ENCODE data around the gene TMEM147. TPM values are rescaled to one million over a fixed set of nuclear protein-coding genes. Genes with fewer than 3 reads are reported as not detected.

The TMEM147 gene
- total RNA-seq, 4 donors from 2014 or later: 34.6 to 111 (median 50.0) TPM

DNA sequence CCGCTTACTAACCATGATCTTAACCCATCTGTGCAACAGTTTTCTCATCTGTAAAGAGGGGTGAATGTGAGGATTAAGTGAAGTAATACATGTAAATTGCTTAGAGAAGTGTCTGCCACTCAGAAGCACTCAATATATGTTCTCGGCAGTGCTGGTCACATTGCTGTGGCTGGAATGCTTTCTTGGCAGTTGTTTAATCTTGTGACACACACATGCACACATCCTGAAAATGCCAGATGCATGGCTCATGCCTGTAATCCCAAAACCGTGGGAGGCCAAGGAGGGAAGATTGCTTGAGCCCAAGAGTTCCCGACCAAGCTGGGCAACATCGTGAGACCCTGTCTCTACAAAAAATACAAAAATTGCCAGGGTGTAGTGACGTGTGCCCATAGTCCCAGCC is 27.1 kb upstream of the TMEM147 start:
- intact Hi-C loops (cut with DNase I; ENCODE audit: low total_unique reads): no loop called here
- H3K9me3 ChIP-seq: no peaks in the 10 kb centered on the region
- H3K36me3 ChIP-seq: no peaks in the 10 kb centered on the region
- H3K4me1 ChIP-seq: no peaks in the 10 kb centered on the region
- TF ChIP-seq, protein P1, sequence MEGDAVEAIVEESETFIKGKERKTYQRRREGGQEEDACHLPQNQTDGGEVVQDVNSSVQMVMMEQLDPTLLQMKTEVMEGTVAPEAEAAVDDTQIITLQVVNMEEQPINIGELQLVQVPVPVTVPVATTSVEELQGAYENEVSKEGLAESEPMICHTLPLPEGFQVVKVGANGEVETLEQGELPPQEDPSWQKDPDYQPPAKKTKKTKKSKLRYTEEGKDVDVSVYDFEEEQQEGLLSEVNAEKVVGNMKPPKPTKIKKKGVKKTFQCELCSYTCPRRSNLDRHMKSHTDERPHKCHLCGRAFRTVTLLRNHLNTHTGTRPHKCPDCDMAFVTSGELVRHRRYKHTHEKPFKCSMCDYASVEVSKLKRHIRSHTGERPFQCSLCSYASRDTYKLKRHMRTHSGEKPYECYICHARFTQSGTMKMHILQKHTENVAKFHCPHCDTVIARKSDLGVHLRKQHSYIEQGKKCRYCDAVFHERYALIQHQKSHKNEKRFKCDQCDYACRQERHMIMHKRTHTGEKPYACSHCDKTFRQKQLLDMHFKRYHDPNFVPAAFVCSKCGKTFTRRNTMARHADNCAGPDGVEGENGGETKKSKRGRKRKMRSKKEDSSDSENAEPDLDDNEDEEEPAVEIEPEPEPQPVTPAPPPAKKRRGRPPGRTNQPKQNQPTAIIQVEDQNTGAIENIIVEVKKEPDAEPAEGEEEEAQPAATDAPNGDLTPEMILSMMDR (IDR thresholded peaks at IDR 0.05): no peak
- TF ChIP-seq POLR2A (IDR thresholded peaks at IDR 0.05): no peak
- H3K27ac ChIP-seq: no peak overlapping the region
- no peak for DNase-seq
- H3K27me3 ChIP-seq: no peaks in the 10 kb centered on the region
- H3K4me3 ChIP-seq: no peak overlapping the region

DNA sequence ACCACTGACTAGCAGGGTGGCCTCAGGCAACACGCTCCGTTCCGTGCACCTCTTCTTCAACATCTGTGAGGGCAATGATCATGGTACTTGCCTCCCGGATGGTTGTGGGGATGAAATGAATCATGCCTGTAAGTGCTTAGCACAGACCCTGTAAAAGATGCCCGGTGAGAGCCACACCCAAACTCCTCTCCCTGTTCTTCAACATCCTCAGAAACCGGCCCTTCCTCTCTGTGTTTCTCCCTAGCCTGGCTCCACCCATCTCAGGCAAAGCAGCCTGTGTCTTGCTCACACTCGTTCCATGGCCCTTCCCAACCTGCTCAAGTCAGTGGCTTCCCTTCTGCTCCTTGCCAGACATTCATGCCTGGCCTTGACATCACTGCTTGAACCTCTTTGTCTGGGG is 26.1 kb upstream of the TMEM147 start:
- TF ChIP-seq, protein P1 (IDR thresholded peaks at IDR 0.05): no peak
- no peak for TF ChIP-seq POLR2A (IDR thresholded peaks at IDR 0.05)

DNA sequence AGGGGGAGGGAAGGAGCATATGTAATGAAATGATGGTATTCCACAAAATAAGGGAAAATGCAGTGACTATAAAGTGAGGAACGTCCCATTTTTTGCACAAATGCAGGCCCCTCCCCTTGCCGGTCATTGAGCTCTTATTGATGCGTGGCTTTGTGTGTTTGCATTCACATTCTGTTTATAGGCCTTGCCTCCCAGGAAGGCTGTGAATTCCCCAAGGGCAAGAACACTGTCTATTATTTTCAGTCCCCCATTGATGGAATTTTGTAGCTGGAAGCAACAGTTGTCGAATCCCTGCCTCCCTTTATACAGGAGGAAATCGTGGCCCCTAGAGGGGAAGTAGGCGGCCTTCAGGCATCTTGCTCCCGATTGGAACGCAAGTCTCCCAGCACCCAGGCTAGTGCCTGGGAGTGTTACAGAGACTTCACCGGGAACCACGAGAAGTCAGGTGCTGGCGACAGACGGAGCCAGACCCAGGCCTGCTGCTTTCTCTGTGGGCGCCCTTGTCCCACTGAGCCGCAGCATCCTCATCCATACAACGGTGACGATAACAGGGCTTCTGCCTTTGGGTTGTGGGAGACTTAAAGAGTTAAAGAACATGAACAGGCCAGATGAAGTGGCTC is 24.2 kb upstream of the TMEM147 start:
- Histone ChIP-seq H3K9me3 (no peaks in the 10 kb centered on the region), H3K27me3 (no peaks in the 10 kb centered on the region), H3K4me3 (no peak overlapping the region), H3K36me3 (no peaks in the 10 kb centered on the region), H3K4me1 (no peaks in the 10 kb centered on the region), H3K27ac (no peak overlapping the region)
- TF ChIP-seq POLR2A (IDR thresholded peaks at IDR 0.05): no peak
- TF ChIP-seq, protein P1 (IDR thresholded peaks at IDR 0.05): no peak
- intact Hi-C loops (cut with DNase I; ENCODE audit: low total_unique reads): no loop called here
- DNase-seq: no peak

More for the DNA sequence above, 26.1 kb upstream of the TMEM147 start:
- H3K9me3 ChIP-seq: no peaks in the 10 kb centered on the region
- no peaks in the 10 kb centered on the region for H3K27me3 ChIP-seq
- H3K4me3 ChIP-seq: no peak overlapping the region
- no peaks in the 10 kb centered on the region for H3K36me3 ChIP-seq
- no peaks in the 10 kb centered on the region for H3K4me1 ChIP-seq
- no peak for DNase-seq
- H3K27ac ChIP-seq: no peak overlapping the region
- intact Hi-C loops (cut with DNase I; ENCODE audit: low total_unique reads): no loop called here

DNA sequence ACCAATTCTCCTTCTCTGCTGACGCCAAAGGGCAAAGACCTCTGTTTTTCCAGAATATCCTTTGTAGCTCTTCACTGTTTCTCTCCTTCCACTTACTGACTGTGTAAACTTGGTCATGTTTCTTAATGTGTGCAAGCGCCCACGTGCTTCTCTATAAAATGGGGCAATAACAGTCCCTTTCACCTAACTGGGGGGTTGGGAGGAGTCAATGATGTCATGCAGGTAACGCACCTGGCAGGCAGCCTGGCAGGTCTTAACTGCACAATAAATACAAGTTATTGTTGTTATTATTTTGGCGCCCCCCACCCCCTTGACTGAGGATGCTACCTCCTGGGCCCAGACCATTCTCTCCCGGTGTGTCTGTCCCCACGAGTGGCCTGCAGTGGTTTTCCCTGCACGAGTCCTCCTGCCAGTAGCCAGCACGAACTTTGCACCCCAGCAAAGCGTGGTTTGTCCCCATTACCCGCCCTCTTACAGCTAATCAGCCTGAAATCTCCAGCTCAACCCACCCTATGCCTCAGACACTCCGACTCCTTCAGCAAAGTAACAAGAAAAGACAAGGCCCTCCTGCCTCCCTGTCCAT is 22.6 kb upstream of the TMEM147 start:
- DNase-seq: no peak
- Histone ChIP-seq H3K4me3 (no peak overlapping the region), H3K27ac (no peak overlapping the region), H3K9me3 (no peaks in the 10 kb centered on the region), H3K36me3 (no peaks in the 10 kb centered on the region), H3K27me3 (no peaks in the 10 kb centered on the region), H3K4me1 (no peaks in the 10 kb centered on the region)
- TF ChIP-seq, protein P1 (IDR thresholded peaks at IDR 0.05): no peak
- intact Hi-C loops (cut with DNase I; ENCODE audit: low total_unique reads): no loop called here

DNA sequence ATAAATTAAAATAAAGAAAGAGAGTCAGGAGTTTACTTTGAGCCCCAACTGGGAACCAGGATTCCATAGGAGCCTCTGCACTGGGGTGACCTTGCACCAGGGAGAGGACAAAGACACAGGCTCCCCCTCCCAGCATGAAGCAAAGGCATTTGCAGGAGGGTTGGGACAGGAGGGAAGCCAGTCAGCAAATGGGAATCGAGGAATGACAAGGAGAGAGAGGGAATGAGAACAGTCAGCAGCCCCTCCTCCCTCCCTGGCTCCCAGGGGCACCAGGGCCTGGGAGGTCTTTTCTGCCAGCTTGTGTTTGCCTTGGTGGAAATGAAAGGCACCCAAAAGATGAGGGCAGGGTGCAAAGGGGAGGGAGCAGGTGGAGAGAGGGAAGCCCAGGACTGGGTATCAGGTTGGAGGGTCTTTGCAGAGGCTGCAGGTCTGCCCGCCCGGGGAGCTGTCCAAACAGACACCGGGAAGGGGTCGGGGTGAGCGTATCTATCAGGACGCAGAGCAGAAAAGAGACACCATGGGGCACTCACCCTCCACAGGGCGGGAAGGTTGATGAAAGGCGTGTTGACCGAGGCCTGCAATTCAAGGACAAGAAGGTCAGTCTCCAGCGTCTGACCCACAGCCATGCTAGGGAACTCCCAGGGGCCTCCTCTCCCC is 21.1 kb upstream of the TMEM147 start:
- intact Hi-C loops (cut with DNase I; ENCODE audit: low total_unique reads): no loop called here
- Histone ChIP-seq H3K27ac (no peak overlapping the region), H3K4me3 (no peak overlapping the region), H3K36me3 (no peaks in the 10 kb centered on the region), H3K4me1 (no peaks in the 10 kb centered on the region), H3K9me3 (no peaks in the 10 kb centered on the region), H3K27me3 (no peaks in the 10 kb centered on the region)
- TF ChIP-seq POLR2A (IDR thresholded peaks at IDR 0.05): no peak
- TF ChIP-seq, protein P1 (IDR thresholded peaks at IDR 0.05): no peak
- DNase-seq: no peak

All from uterus (tissue), 4 donors.